HepG2 (cell line): ENCODE measurements around the gene COL9A3. TPM values are rescaled to one million over a fixed set of nuclear protein-coding genes. Genes with fewer than 3 reads are reported as not detected.
A peak's percentile ranks its signal among the peaks of the same experiment; 100 is the strongest.

Source experiments
- CREB1 ChIP-seq, 2 experiments: fragments of 450-650 bp in 1 of 2; IDR thresholded peaks; 2 replicates each; pipeline ENCODE4 v1.6.1; 2016 to 2017; ENCODE audit warnings: control low read depth in 1 of 2, mild to moderate bottlenecking in 1 of 2, missing compliant biosample characterization in 1 of 2, missing genetic modification characterization in 1 of 2
- GATA4 ChIP-seq: sonication (generic); IDR thresholded peaks from 2 replicates; pipeline ENCODE4 v1.6.1; 2016; ENCODE audit warnings: antibody characterized with exemption, low read depth, borderline replicate concordance
- HNF4A ChIP-seq: sonication (generic); formaldehyde crosslinking; IDR thresholded peaks from 2 replicates; pipeline ENCODE4 v1.4.0; 2020; ENCODE audit warnings: missing genetic modification reagents
- HOXA5 ChIP-seq: sonication (generic); formaldehyde crosslinking; IDR thresholded peaks from 2 replicates; pipeline ENCODE4 v1.4.0; 2020; ENCODE audit warnings: missing genetic modification reagents
- ISL2 ChIP-seq: sonication (generic); formaldehyde crosslinking; IDR thresholded peaks from 2 replicates; pipeline ENCODE4 v1.5.0; 2020; ENCODE audit warnings: missing genetic modification reagents
- PHF5A ChIP-seq: IDR thresholded peaks from one replicate; pipeline ENCODE4 v1.6.1; 2018; ENCODE audit warnings: low read depth, missing genetic modification reagents; ENCODE audit not compliant: unreplicated experiment
- PRMT3 ChIP-seq: sonication (generic); formaldehyde crosslinking; IDR thresholded peaks from 2 replicates; pipeline ENCODE4 v1.8.1; 2022; ENCODE audit warnings: low read depth, mild to moderate bottlenecking, moderate library complexity, missing genetic modification reagents, borderline replicate concordance
- TAF15 ChIP-seq: fragments of 200-400 bp; formaldehyde crosslinking; IDR thresholded peaks from one replicate; pipeline ENCODE4 v1.6.1; 2018; ENCODE audit warnings: mild to moderate bottlenecking, low read depth, low read length; ENCODE audit not compliant: poor library complexity, severe bottlenecking
- ZFAT ChIP-seq: sonication (generic); formaldehyde crosslinking; conservative IDR thresholded peaks from 2 replicates; pipeline ENCODE4 v1.8.1; 2023; ENCODE audit warnings: missing genetic modification reagents, inconsistent platforms
- ZFP37 ChIP-seq: sonication (generic); formaldehyde crosslinking; IDR thresholded peaks from 2 replicates; pipeline ENCODE4 v1.4.0; 2020; ENCODE audit warnings: missing genetic modification reagents, borderline replicate concordance
- ZFP90 ChIP-seq: sonication (generic); formaldehyde crosslinking; IDR thresholded peaks from 2 replicates; pipeline ENCODE4 v1.8.0; 2022; ENCODE audit warnings: missing genetic modification reagents, mild to moderate bottlenecking, inconsistent platforms, borderline replicate concordance
- ZNF20 ChIP-seq: sonication (generic); formaldehyde crosslinking; IDR thresholded peaks from 2 replicates; pipeline ENCODE4 v1.4.0; 2020; ENCODE audit warnings: mild to moderate bottlenecking, moderate library complexity, missing genetic modification reagents
- ZNF30 ChIP-seq: sonication (generic); formaldehyde crosslinking; IDR thresholded peaks from 2 replicates; pipeline ENCODE4 v1.5.0; 2020; ENCODE audit warnings: mild to moderate bottlenecking, missing genetic modification reagents
- ZNF333 ChIP-seq: sonication (generic); formaldehyde crosslinking; IDR thresholded peaks from 2 replicates; pipeline ENCODE4 v1.4.0; 2020; ENCODE audit warnings: mild to moderate bottlenecking, missing genetic modification reagents, borderline replicate concordance
- ZNF558 ChIP-seq: sonication (generic); formaldehyde crosslinking; IDR thresholded peaks from 2 replicates; pipeline ENCODE4 v1.9.0; 2022; ENCODE audit warnings: mild to moderate bottlenecking, missing genetic modification reagents, borderline replicate concordance
- ZNF572 ChIP-seq: sonication (generic); formaldehyde crosslinking; IDR thresholded peaks from 2 replicates; pipeline ENCODE4 v1.5.1; 2020; ENCODE audit warnings: mild to moderate bottlenecking, missing genetic modification reagents
- ZNF605 ChIP-seq: sonication (generic); formaldehyde crosslinking; IDR thresholded peaks from 2 replicates; pipeline ENCODE4 v1.8.0; 2022; ENCODE audit warnings: mild to moderate bottlenecking, missing genetic modification reagents
- ZSCAN21 ChIP-seq: sonication (generic); formaldehyde crosslinking; IDR thresholded peaks from 2 replicates; pipeline ENCODE4 v1.8.0; 2022; ENCODE audit warnings: mild to moderate bottlenecking, missing genetic modification reagents, moderate library complexity, borderline replicate concordance
- polyA plus RNA-seq, 8 experiments: library from polyadenylated mRNA; depleted of rRNA in 3 of 8; stranded (reverse) in 7 of 8; unstranded in 1 of 8; fragments of >200 nt; fragmentation: Illumina TruSeq in 4 of 8; extraction: Trizol in 4 of 8; gene quantifications; 2 replicates each; pipeline versions ENCODE4 v1.2.1 to v1.2.3, GENCODE V29; 2011 to 2016; ENCODE audit warnings: low read depth in 4 of 8, missing spikeins in 1 of 8, mixed read lengths in 1 of 8; ENCODE audit not compliant: insufficient read depth in 1 of 8
- total RNA-seq, 5 experiments: library from RNA; depleted of rRNA; stranded (reverse); fragments of >200 nt; fragmentation: Illumina TruSeq; extraction: Trizol; gene quantifications; 2 replicates each; pipeline ENCODE4 v1.2.3, GENCODE V29; 2016; ENCODE audit warnings: low read depth in 1 of 5
- TF ChIP-seq, protein P1 (sequence below): sonication (generic); formaldehyde crosslinking; IDR thresholded peaks from 2 replicates; pipeline ENCODE4 v1.4.0; 2020; ENCODE audit warnings: missing genetic modification reagents, borderline replicate concordance
- TF ChIP-seq, protein P2 (sequence below): sonication (generic); formaldehyde crosslinking; IDR thresholded peaks from 2 replicates; pipeline ENCODE4 v1.5.1; 2020; ENCODE audit warnings: missing genetic modification reagents, mild to moderate bottlenecking, borderline replicate concordance
- TF ChIP-seq, protein P3 (sequence below): sonication (generic); formaldehyde crosslinking; conservative IDR thresholded peaks from 2 replicates; pipeline ENCODE4 v1.4.0; 2020; ENCODE audit warnings: missing genetic modification reagents

Gene COL9A3
- total and polyA plus RNA-seq, 2 of the 13 experiments (the other 11 are each of a cell fraction or from before 2014, with no cell fraction given), result 155 to 204 TPM

DNA sequence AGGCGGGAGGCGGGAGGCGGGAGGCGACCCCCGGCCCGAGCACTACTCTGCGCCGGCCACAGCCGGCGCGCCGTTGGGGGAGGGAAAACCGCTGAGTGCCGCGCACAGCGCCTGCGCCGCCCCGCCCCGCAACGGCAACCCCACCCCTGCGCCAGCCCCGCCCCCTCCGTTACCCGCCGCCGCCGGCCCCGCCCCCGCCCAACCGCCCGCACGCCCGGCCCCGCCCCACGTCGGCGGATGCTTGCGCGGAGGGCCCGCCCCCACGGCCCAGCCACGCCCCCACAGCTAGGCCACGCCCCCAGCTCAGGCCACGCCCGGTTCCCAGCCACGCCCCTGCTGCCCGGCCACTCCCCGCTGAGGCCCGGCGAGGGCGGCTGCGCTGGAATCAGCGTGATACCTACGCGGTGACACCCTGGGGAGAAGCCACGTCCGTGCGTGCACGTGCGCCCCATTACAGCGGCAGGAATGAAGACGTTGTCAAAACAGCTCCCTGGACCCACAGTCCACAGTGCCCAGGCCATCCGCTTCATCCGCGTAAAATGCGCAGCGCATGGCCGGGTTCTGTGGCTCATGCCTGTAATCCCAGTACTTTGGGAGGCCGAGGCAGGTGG, 45.0 kb downstream of the COL9A3 start, which contains the start of gene TCFL5 (continued):
- TF ChIP-seq, protein P1, sequence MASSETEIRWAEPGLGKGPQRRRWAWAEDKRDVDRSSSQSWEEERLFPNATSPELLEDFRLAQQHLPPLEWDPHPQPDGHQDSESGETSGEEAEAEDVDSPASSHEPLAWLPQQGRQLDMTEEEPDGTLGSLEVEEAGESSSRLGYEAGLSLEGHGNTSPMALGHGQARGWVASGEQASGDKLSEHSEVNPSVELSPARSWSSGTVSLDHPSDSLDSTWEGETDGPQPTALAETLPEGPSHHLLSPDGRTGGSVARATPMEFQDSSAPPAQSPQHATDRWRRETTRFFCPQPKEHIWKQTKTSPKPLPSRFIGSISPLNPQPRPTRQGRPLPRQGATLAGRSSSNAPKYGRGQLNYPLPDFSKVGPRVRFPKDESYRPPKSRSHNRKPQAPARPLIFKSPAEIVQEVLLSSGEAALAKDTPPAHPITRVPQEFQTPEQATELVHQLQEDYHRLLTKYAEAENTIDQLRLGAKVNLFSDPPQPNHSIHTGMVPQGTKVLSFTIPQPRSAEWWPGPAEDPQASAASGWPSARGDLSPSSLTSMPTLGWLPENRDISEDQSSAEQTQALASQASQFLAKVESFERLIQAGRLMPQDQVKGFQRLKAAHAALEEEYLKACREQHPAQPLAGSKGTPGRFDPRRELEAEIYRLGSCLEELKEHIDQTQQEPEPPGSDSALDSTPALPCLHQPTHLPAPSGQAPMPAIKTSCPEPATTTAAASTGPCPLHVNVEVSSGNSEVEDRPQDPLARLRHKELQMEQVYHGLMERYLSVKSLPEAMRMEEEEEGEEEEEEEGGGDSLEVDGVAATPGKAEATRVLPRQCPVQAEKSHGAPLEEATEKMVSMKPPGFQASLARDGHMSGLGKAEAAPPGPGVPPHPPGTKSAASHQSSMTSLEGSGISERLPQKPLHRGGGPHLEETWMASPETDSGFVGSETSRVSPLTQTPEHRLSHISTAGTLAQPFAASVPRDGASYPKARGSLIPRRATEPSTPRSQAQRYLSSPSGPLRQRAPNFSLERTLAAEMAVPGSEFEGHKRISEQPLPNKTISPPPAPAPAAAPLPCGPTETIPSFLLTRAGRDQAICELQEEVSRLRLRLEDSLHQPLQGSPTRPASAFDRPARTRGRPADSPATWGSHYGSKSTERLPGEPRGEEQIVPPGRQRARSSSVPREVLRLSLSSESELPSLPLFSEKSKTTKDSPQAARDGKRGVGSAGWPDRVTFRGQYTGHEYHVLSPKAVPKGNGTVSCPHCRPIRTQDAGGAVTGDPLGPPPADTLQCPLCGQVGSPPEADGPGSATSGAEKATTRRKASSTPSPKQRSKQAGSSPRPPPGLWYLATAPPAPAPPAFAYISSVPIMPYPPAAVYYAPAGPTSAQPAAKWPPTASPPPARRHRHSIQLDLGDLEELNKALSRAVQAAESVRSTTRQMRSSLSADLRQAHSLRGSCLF (CRISPR knock-in tag), result peak; percentile 83; the same call in 1 of the 2 replicates
- TF ChIP-seq ZNF558 (peak; percentile 76; the same call in 1 of the 2 replicates), ZNF333 (peak; percentile 90; the same call in 1 of the 2 replicates), ISL2 (CRISPR knock-in tag) (peak; percentile 68), ZNF30 (CRISPR knock-in tag) (no peak), ZFP37 (CRISPR knock-in tag) (peak; percentile 96), HOXA5 (CRISPR knock-in tag) (peak; percentile 75), HNF4A (CRISPR knock-in tag) (peak; percentile 70), PRMT3 (CRISPR knock-in tag) (no peak), GATA4 (no peak), ZFAT (0 out of 2 replicates have a peak, but pooled peaks have one; percentile 46), ZNF20 (CRISPR knock-in tag) (no peak), ZSCAN21 (CRISPR knock-in tag) (peak; percentile 98), ZNF572 (CRISPR knock-in tag) (no peak), PHF5A (CRISPR knock-in tag) (peak; percentile 80), ZNF605 (CRISPR knock-in tag) (peak; percentile 82; the same call in 1 of the 2 replicates), ZFP90 (CRISPR knock-in tag) (peak; percentile 97), CREB1 (IDR thresholded peaks at IDR 0.05) (peak; percentile 82), CREB1 (CRISPR knock-in tag; IDR thresholded peaks at IDR 0.05) (no peak), TAF15 (no peak)
- TF ChIP-seq, protein P2, sequence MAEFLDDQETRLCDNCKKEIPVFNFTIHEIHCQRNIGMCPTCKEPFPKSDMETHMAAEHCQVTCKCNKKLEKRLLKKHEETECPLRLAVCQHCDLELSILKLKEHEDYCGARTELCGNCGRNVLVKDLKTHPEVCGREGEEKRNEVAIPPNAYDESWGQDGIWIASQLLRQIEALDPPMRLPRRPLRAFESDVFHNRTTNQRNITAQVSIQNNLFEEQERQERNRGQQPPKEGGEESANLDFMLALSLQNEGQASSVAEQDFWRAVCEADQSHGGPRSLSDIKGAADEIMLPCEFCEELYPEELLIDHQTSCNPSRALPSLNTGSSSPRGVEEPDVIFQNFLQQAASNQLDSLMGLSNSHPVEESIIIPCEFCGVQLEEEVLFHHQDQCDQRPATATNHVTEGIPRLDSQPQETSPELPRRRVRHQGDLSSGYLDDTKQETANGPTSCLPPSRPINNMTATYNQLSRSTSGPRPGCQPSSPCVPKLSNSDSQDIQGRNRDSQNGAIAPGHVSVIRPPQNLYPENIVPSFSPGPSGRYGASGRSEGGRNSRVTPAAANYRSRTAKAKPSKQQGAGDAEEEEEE (CRISPR knock-in tag), result no peak; the same call in 1 of the 2 replicates
- TF ChIP-seq, protein P3, sequence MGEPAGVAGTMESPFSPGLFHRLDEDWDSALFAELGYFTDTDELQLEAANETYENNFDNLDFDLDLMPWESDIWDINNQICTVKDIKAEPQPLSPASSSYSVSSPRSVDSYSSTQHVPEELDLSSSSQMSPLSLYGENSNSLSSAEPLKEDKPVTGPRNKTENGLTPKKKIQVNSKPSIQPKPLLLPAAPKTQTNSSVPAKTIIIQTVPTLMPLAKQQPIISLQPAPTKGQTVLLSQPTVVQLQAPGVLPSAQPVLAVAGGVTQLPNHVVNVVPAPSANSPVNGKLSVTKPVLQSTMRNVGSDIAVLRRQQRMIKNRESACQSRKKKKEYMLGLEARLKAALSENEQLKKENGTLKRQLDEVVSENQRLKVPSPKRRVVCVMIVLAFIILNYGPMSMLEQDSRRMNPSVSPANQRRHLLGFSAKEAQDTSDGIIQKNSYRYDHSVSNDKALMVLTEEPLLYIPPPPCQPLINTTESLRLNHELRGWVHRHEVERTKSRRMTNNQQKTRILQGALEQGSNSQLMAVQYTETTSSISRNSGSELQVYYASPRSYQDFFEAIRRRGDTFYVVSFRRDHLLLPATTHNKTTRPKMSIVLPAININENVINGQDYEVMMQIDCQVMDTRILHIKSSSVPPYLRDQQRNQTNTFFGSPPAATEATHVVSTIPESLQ (CRISPR knock-in tag), result peak; percentile 69; the same call in 1 of the 2 replicates
